ENCODE results near the gene EXOC2. TPM values are rescaled to one million over a fixed set of nuclear protein-coding genes. Genes with fewer than 3 reads are reported as not detected.

Gene EXOC2
- total RNA-seq, 1 donor from 2014 or later = 46.5 TPM

- peaks cover 2% of the 10 kb centered on the region for H3K9me3 Mint-ChIP-seq
- TF ChIP-seq EZH2phosphoT487 (IDR thresholded peaks at IDR 0.05) (no peak), EZH2 (IDR thresholded peaks at IDR 0.05) (no peak), CTCF (IDR thresholded peaks at IDR 0.05) (no peak)
- H3K4me1 Mint-ChIP-seq = peaks cover 3% of the 10 kb centered on the region
- H3K79me2 ChIP-seq (ENCODE audit: low read depth) = peaks cover 17% of the 10 kb centered on the region
- no peaks in the 10 kb centered on the region for H3K4me1 ChIP-seq
- H2AFZ ChIP-seq (replicated peaks) = no peak overlapping the region
- H3K9ac ChIP-seq = no peak overlapping the region
- no peak overlapping the region for H3K27ac ChIP-seq
- H3K9me3 ChIP-seq (ENCODE audit: low read depth) = no peaks in the 10 kb centered on the region
- peaks cover 20% of the 10 kb centered on the region for H3K36me3 Mint-ChIP-seq
- no peaks in the 10 kb centered on the region for H4K20me1 ChIP-seq (ENCODE audit: low read depth)
- no peaks in the 10 kb centered on the region for H3K36me3 ChIP-seq
- no peak overlapping the region for H3K4me3 Mint-ChIP-seq
- no peaks in the 10 kb centered on the region for H3K27me3 ChIP-seq
- H3K27me3 Mint-ChIP-seq (ENCODE audit: insufficient read depth, low read depth) = peaks cover 4% of the 10 kb centered on the region
- peaks cover 4% of the 10 kb centered on the region for H3F3A ChIP-seq (ENCODE audit: low read depth)
- H3K27ac Mint-ChIP-seq = no peak overlapping the region
- H3K4me3 ChIP-seq = no peak overlapping the region
- H3K4me2 ChIP-seq = no peak overlapping the region
- no peak for DNase-seq (ENCODE audit: low spot score)
These were observed 38.8 kb downstream of the EXOC2 start for GRCh38 chr6:654136-654535.

- no peak overlapping the region for H3K4me3 Mint-ChIP-seq
- H3K4me2 ChIP-seq = no peak overlapping the region
- no peaks in the 10 kb centered on the region for H3K9me3 ChIP-seq (ENCODE audit: low read depth)
- H3K4me1 ChIP-seq = no peaks in the 10 kb centered on the region
- no peak overlapping the region for H3K27ac Mint-ChIP-seq
- H3K36me3 Mint-ChIP-seq = peaks cover 20% of the 10 kb centered on the region
- H3K79me2 ChIP-seq (ENCODE audit: low read depth) = peaks cover 8% of the 10 kb centered on the region
- no peak overlapping the region for H3K9ac ChIP-seq
- H3K36me3 ChIP-seq = no peaks in the 10 kb centered on the region
- peaks cover 2% of the 10 kb centered on the region for H3K9me3 Mint-ChIP-seq
- DNase-seq (ENCODE audit: low spot score) = no peak
- H3K27ac ChIP-seq = no peak overlapping the region
- no peaks in the 10 kb centered on the region for H3K4me1 Mint-ChIP-seq
- no peak for TF ChIP-seq CTCF (IDR thresholded peaks at IDR 0.05)
- TF ChIP-seq EZH2 (IDR thresholded peaks at IDR 0.05) = no peak
- TF ChIP-seq EZH2phosphoT487 (IDR thresholded peaks at IDR 0.05) = no peak
- H3K4me3 ChIP-seq = no peak overlapping the region
- peaks cover 4% of the 10 kb centered on the region for H3K27me3 Mint-ChIP-seq (ENCODE audit: insufficient read depth, low read depth)
- H4K20me1 ChIP-seq (ENCODE audit: low read depth) = no peaks in the 10 kb centered on the region
- H3F3A ChIP-seq (ENCODE audit: low read depth) = no peaks in the 10 kb centered on the region
- no peaks in the 10 kb centered on the region for H3K27me3 ChIP-seq
- no peak overlapping the region for H2AFZ ChIP-seq (replicated peaks)
These were observed 40.1 kb downstream of the EXOC2 start for GRCh38 chr6:652865-653264.

- no peak overlapping the region for H3K4me2 ChIP-seq
These were observed 42.8 kb downstream of the EXOC2 start for GRCh38 chr6:650098-650497.

More at GRCh38 chr6:650098-650497, 42.8 kb downstream of the EXOC2 start:
- Mint-ChIP-seq H3K4me1 (no peaks in the 10 kb centered on the region), H3K27me3 (ENCODE audit: insufficient read depth, low read depth) (peaks cover 4% of the 10 kb centered on the region), H3K27ac (no peak overlapping the region), H3K4me3 (no peak overlapping the region), H3K36me3 (peaks cover 10% of the 10 kb centered on the region), H3K9me3 (no peaks in the 10 kb centered on the region)
- H3K4me1 ChIP-seq = no peaks in the 10 kb centered on the region
- H3K36me3 ChIP-seq = no peaks in the 10 kb centered on the region
- H2AFZ ChIP-seq (replicated peaks) = no peak overlapping the region
- no peaks in the 10 kb centered on the region for H3K9me3 ChIP-seq (ENCODE audit: low read depth)
- peaks cover 15% of the 10 kb centered on the region for H3K79me2 ChIP-seq (ENCODE audit: low read depth)
- TF ChIP-seq EZH2phosphoT487 (IDR thresholded peaks at IDR 0.05) (no peak), CTCF (IDR thresholded peaks at IDR 0.05) (no peak), EZH2 (IDR thresholded peaks at IDR 0.05) (no peak)
- H3F3A ChIP-seq (ENCODE audit: low read depth) = no peaks in the 10 kb centered on the region
- DNase-seq (ENCODE audit: low spot score) = no peak
- no peaks in the 10 kb centered on the region for H3K27me3 ChIP-seq
- no peaks in the 10 kb centered on the region for H4K20me1 ChIP-seq (ENCODE audit: low read depth)
- no peak overlapping the region for H3K4me3 ChIP-seq
- H3K9ac ChIP-seq = no peak overlapping the region
- no peak overlapping the region for H3K27ac ChIP-seq
